PC-3 (cell line): Measurements from ENCODE around the gene YEATS4. TPM values are rescaled to one million over a fixed set of nuclear protein-coding genes. Genes with fewer than 3 reads are reported as not detected.

Experiments used
- ATAC-seq: fragments of 200-7000 bp; cut with Tn5 transposase; 2 replicates; pipeline ENCODE4 v1.9.1; 2020; ENCODE audit warnings: mild to moderate bottlenecking, moderate library complexity
- BruUV-seq: library from RNA; stranded (reverse); fragments of 400-500 nt; replicated peaks from 2 replicates; lab custom pipeline; 2021; lab: Mats Ljungman, UMichigan
- CTCF ChIA-PET: fragments of 300-600 bp; sonication (Branson Sonifier 250); formaldehyde crosslinking; loops from one replicate; lab custom pipeline; 2022; ENCODE audit warnings: antibody characterized with exemption; lab: Charles Lee
- POLR2A ChIA-PET: fragments of 300-600 bp; sonication (Branson Sonifier 250); formaldehyde crosslinking; loops from one replicate; lab custom pipeline; 2022; ENCODE audit warnings: antibody characterized with exemption; ENCODE audit not compliant: unreplicated experiment; lab: Charles Lee
- DNase-seq: peaks from one replicate; pipeline ENCODE4 v3.0.0-alpha.2; 2015
- H2AFZ ChIP-seq: fragments of 300-600 bp; sonication (generic); 2 replicates; pipeline ENCODE4 v1.6.0; 2016; ENCODE audit warnings: antibody characterized with exemption, low read length
- H3F3A ChIP-seq: fragments of 300-600 bp; sonication (generic); one replicate; pipeline ENCODE4 v1.6.0; 2017; ENCODE audit warnings: antibody characterized with exemption, low read length, control low read depth, mild to moderate bottlenecking; ENCODE audit not compliant: unreplicated experiment
- H3K27ac ChIP-seq: fragments of 300-600 bp; sonication (generic); 2 replicates; pipeline ENCODE4 v1.5.1; 2016; ENCODE audit warnings: mild to moderate bottlenecking, low read length
- H3K27me3 ChIP-seq: fragments of 300-600 bp; sonication (generic); 2 replicates; pipeline ENCODE4 v1.6.1; 2016; ENCODE audit warnings: low read length, mixed read lengths
- H3K36me3 ChIP-seq: fragments of 300-600 bp; sonication (generic); 2 replicates; pipeline ENCODE4 v1.6.1; 2016; ENCODE audit warnings: low read depth, mixed run types, low read length, mixed read lengths
- H3K4me1 ChIP-seq: fragments of 300-600 bp; sonication (generic); 2 replicates; pipeline ENCODE4 v1.5.1; 2016; ENCODE audit warnings: low read length; ENCODE audit not compliant: insufficient read depth
- H3K4me2 ChIP-seq: fragments of 300-600 bp; sonication (generic); 2 replicates; pipeline ENCODE4 v1.6.0; 2016; ENCODE audit warnings: low read length
- H3K4me3 ChIP-seq: fragments of 300-600 bp; sonication (generic); 2 replicates; pipeline ENCODE4 v1.5.1; 2016; ENCODE audit warnings: mild to moderate bottlenecking, low read length, mixed read lengths
- H3K79me2 ChIP-seq: fragments of 300-600 bp; sonication (generic); 2 replicates; pipeline ENCODE4 v1.6.1; 2017; ENCODE audit warnings: low read length, mixed read lengths
- H3K9ac ChIP-seq: fragments of 300-600 bp; sonication (generic); 2 replicates; pipeline ENCODE4 v1.6.0; 2016; ENCODE audit warnings: mild to moderate bottlenecking, low read length
- H3K9me2 ChIP-seq: fragments of 300-600 bp; sonication (generic); replicated peaks from 2 replicates; pipeline ENCODE4 v1.6.1; 2016; ENCODE audit warnings: mixed run types, low read length, mixed read lengths
- H3K9me3 ChIP-seq: fragments of 300-600 bp; sonication (generic); 2 replicates; pipeline ENCODE4 v1.6.1; 2016; ENCODE audit warnings: low read length, mixed read lengths
- H4K20me1 ChIP-seq: fragments of 300-600 bp; sonication (generic); 2 replicates; pipeline ENCODE4 v1.6.1; 2016; ENCODE audit warnings: low read length, mixed read lengths
- CTCF ChIP-seq: fragments of 300-600 bp; sonication (generic); conservative IDR thresholded peaks from 2 replicates; pipeline ENCODE4 v1.5.1; 2017; ENCODE audit warnings: antibody characterized with exemption, low read depth, mild to moderate bottlenecking, low read length
- EZH2 ChIP-seq: fragments of 300-600 bp; sonication (generic); IDR thresholded peaks from one replicate; pipeline ENCODE4 v1.6.1; 2017; ENCODE audit warnings: antibody characterized with exemption, mild to moderate bottlenecking, low read length; ENCODE audit not compliant: unreplicated experiment
- EZH2phosphoT487 ChIP-seq: fragments of 300-600 bp; sonication (generic); IDR thresholded peaks from 2 replicates; pipeline ENCODE4 v1.6.1; 2018; ENCODE audit warnings: mild to moderate bottlenecking, antibody characterized with exemption, low read length, borderline replicate concordance
- intact Hi-C: fragments of 100-400 bp; cut with micrococcal nuclease; formaldehyde crosslinking; loops from 2 replicates; pipeline ENCODE4 v1.9.0; 2023
- total RNA-seq: library from RNA; depleted of rRNA; stranded (reverse); fragments of >200 nt; gene quantifications from 2 replicates; pipeline ENCODE4 v1.2.3, GENCODE V29; 2014

Gene YEATS4
- total RNA-seq, 1 experiment from 2014 or later, result 41.3 TPM

- ATAC-seq (no peak), DNase-seq (no peak)
- H3K9ac ChIP-seq, result no peak overlapping the region
- H3K27ac ChIP-seq, result no peak overlapping the region
- CTCF ChIA-PET, result no interaction called here
- H3K4me2 ChIP-seq, result no peak overlapping the region
- H3F3A ChIP-seq, result no peaks in the 10 kb centered on the region
- intact Hi-C loops, result no loop called here
- no peaks in the 10 kb centered on the region for H3K27me3 ChIP-seq
- no TSS peak for BruUV-seq
- no peak overlapping the region for H2AFZ ChIP-seq
- POLR2A ChIA-PET, result no interaction called here
- H3K4me1 ChIP-seq, result peaks cover 13% of the 10 kb centered on the region
- H3K9me2 ChIP-seq, result no peaks in the 10 kb centered on the region
- no peaks in the 10 kb centered on the region for H4K20me1 ChIP-seq
- no peaks in the 10 kb centered on the region for H3K79me2 ChIP-seq
- no peaks in the 10 kb centered on the region for H3K36me3 ChIP-seq
- H3K4me3 ChIP-seq, result no peak overlapping the region
- TF ChIP-seq CTCF, result no peak
- no peak for TF ChIP-seq EZH2
- TF ChIP-seq EZH2phosphoT487, result no peak
- no peaks in the 10 kb centered on the region for H3K9me3 ChIP-seq
These were observed 31.1 kb upstream of the YEATS4 start for GRCh38 chr12:69328426-69328825.

- Histone ChIP-seq H3K36me3 (no peaks in the 10 kb centered on the region), H3K79me2 (no peaks in the 10 kb centered on the region), H3K9ac (no peak overlapping the region), H3K4me2 (peak overlapping the region; percentile 82), H3K4me1 (peaks cover 13% of the 10 kb centered on the region), H3K9me2 (no peaks in the 10 kb centered on the region), H3K9me3 (no peaks in the 10 kb centered on the region), H3K27ac (no peak overlapping the region), H3K27me3 (no peaks in the 10 kb centered on the region), H2AFZ (peak overlapping the region; percentile 93), H3K4me3 (peak overlapping the region; percentile 73), H3F3A (no peaks in the 10 kb centered on the region), H4K20me1 (no peaks in the 10 kb centered on the region)
- BruUV-seq, result no TSS peak
- CTCF ChIA-PET, result interaction anchor here (0.5 to 0.9 kb wide), 2 partner anchors 39 to 482 kb away, joined by 3 to 4 read pairs; no protein-coding TSS in a partner anchor
- intact Hi-C loops, result no loop called here
- ATAC-seq (peak; percentile 25; the same call in 1 of the 2 replicates), DNase-seq (peak; percentile 18)
- TF ChIP-seq EZH2, result no peak
- TF ChIP-seq CTCF, result no peak
- TF ChIP-seq EZH2phosphoT487, result no peak
- POLR2A ChIA-PET, result interaction anchor here (0.9 kb wide), 1 partner anchor 255 kb away, joined by 5 read pairs; the partner anchor contains the start of gene CCT2
These were observed 29.7 kb upstream of the YEATS4 start for GRCh38 chr12:69329669-69330428.
